WTC11 (cell line): ENCODE measurements around the gene RPS27. TPM values are rescaled to one million over a fixed set of nuclear protein-coding genes. Genes with fewer than 3 reads are reported as not detected.

ENCODE experiments used
- ATAC-seq: fragments of 200-7000 bp; cut with Tn5 transposase; 2 replicates; pipeline ENCODE4 v1.10.0; 2021; ENCODE audit warnings: mild to moderate bottlenecking, moderate library complexity
- CTCF ChIA-PET: fragments of 300-600 bp; sonication (Branson Sonifier 250); formaldehyde crosslinking; loops from one replicate; lab custom pipeline; 2021; ENCODE audit warnings: antibody characterized with exemption; lab: Charles Lee
- POLR2A ChIA-PET: fragments of 350-600 bp; sonication (Branson Sonifier 250); formaldehyde crosslinking; loops from one replicate; lab custom pipeline; 2021; ENCODE audit warnings: antibody characterized with exemption; lab: Charles Lee
- DNase-seq: peaks from one replicate; pipeline ENCODE4 v3.0.0; 2021; ENCODE audit warnings: low spot score
- H3K27ac Mint-ChIP-seq: 2 replicates; pipeline ENCODE4 v1.8.0; 2021; ENCODE audit warnings: mixed read lengths
- H3K27me3 Mint-ChIP-seq: 2 replicates; pipeline ENCODE4 v1.8.0; 2021; ENCODE audit warnings: low read depth, mild to moderate bottlenecking, moderate library complexity, mixed read lengths
- H3K36me3 Mint-ChIP-seq: 2 replicates; pipeline ENCODE4 v1.8.0; 2021; ENCODE audit warnings: mixed read lengths
- H3K4me1 Mint-ChIP-seq: 2 replicates; pipeline ENCODE4 v1.8.0; 2022; ENCODE audit warnings: mixed read lengths
- H3K4me3 Mint-ChIP-seq: 2 replicates; pipeline ENCODE4 v1.8.0; 2021; ENCODE audit warnings: mild to moderate bottlenecking, moderate library complexity, mixed read lengths
- H3K9me3 Mint-ChIP-seq: 2 replicates; pipeline ENCODE4 v1.8.0; 2021; ENCODE audit warnings: mixed read lengths
- ERG ChIP-seq: fragments of 250-450 bp; sonication (Bioruptor Pico); IDR thresholded peaks from 2 replicates; pipeline ENCODE4 v1.8.0; 2021; ENCODE audit warnings: mild to moderate bottlenecking
- GABPB1 ChIP-seq: sonication (generic); formaldehyde crosslinking; IDR thresholded peaks from 2 replicates; pipeline ENCODE4 v1.8.1; 2023; ENCODE audit warnings: mild to moderate bottlenecking, missing genetic modification reagents
- GTF2I ChIP-seq: fragments of 250-450 bp; sonication (Bioruptor Pico); conservative IDR thresholded peaks from 2 replicates; pipeline ENCODE4 v1.4.0; 2021; ENCODE audit warnings: mild to moderate bottlenecking
- HMGXB4 ChIP-seq: sonication (generic); formaldehyde crosslinking; IDR thresholded peaks from 2 replicates; pipeline ENCODE4 v1.8.1; 2023; ENCODE audit warnings: mild to moderate bottlenecking, moderate library complexity, missing genetic modification reagents
- NR2C2 ChIP-seq: sonication (generic); formaldehyde crosslinking; IDR thresholded peaks from 2 replicates; pipeline ENCODE4 v1.8.0; 2022; ENCODE audit warnings: mild to moderate bottlenecking, missing genetic modification reagents
- SMAD4 ChIP-seq: sonication (generic); formaldehyde crosslinking; IDR thresholded peaks from 2 replicates; pipeline ENCODE4 v1.8.0; 2022; ENCODE audit warnings: mild to moderate bottlenecking, missing genetic modification reagents
- STAT6 ChIP-seq: sonication (generic); formaldehyde crosslinking; conservative IDR thresholded peaks from 2 replicates; pipeline ENCODE4 v1.8.1; 2023; ENCODE audit warnings: mild to moderate bottlenecking, low read depth, missing genetic modification reagents, moderate library complexity
- TEAD1 ChIP-seq: sonication (generic); formaldehyde crosslinking; IDR thresholded peaks from 2 replicates; pipeline ENCODE4 v1.8.0; 2022; ENCODE audit warnings: mild to moderate bottlenecking, missing genetic modification reagents
- TEAD4 ChIP-seq: sonication (generic); formaldehyde crosslinking; IDR thresholded peaks from 2 replicates; pipeline ENCODE4 v1.8.0; 2022; ENCODE audit warnings: mild to moderate bottlenecking, missing genetic modification reagents
- ZBTB21 ChIP-seq: sonication (generic); formaldehyde crosslinking; IDR thresholded peaks from 2 replicates; pipeline ENCODE4 v1.8.1; 2023; ENCODE audit warnings: mild to moderate bottlenecking, missing genetic modification reagents, borderline replicate concordance
- ZNF138 ChIP-seq: sonication (generic); formaldehyde crosslinking; conservative IDR thresholded peaks from 2 replicates; pipeline ENCODE4 v1.8.1; 2022; ENCODE audit warnings: mild to moderate bottlenecking, moderate library complexity, missing genetic modification reagents
- ZNF219 ChIP-seq: sonication (generic); formaldehyde crosslinking; IDR thresholded peaks from 2 replicates; pipeline ENCODE4 v1.8.0; 2023; ENCODE audit warnings: missing genetic modification reagents, mild to moderate bottlenecking, borderline replicate concordance
- ZNF263 ChIP-seq: sonication (generic); formaldehyde crosslinking; IDR thresholded peaks from 2 replicates; pipeline ENCODE4 v1.8.1; 2022; ENCODE audit warnings: low read depth, mild to moderate bottlenecking, moderate library complexity, missing genetic modification reagents
- total RNA-seq: library from RNA; stranded (reverse); gene quantifications from 3 replicates; pipeline ENCODE4 v1.2.3, GENCODE V29; 2021
- TF ChIP-seq, protein P1 (sequence below): sonication (generic); formaldehyde crosslinking; IDR thresholded peaks from 2 replicates; pipeline ENCODE4 v1.8.1; 2023; ENCODE audit warnings: mild to moderate bottlenecking, missing genetic modification reagents, moderate library complexity
- TF ChIP-seq, protein P2 (sequence below): sonication (generic); formaldehyde crosslinking; IDR thresholded peaks from 2 replicates; pipeline ENCODE4 v1.8.1; 2022; ENCODE audit warnings: low read depth, missing genetic modification reagents, borderline replicate concordance

Gene RPS27
- total RNA-seq, 1 experiment from 2014 or later: 2,141 TPM

DNA sequence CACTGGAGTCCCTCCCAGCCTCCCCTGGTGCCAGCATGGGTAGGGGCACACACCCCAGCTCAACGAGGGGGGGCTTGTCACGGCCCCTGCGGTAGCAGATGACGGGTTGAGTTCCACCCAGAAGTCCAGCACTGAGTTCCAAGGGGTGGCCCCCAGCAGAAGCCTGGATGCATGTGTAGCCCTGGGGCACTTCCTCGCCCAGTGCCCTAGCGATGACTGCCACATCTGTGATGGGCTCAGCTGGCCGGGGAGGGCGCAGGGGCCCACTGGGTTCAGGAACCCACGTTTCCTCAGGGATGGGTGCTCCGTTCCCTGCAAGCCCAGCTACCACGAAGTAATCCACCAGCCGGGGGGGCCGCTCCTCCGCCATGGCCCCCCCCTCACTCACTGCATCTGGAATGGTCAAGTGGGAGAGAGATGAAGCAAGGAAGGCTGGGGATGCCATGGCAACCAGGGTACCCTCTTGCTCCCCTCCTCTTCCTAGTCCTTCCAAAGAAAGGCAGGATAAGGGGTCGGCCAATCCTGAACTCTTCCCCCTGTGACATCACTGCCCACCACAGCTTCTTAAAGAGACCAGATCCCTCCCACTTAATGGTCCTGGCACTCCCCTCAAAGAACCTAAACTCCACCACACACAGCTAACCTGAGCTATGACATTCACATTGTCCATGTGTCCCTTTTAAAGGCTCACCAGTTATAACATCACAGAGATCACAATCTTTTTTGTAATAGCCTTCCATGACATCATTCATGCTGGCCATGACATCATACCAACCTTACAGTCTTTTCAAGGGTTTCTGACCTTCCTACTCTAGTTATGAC lies 46.3 kb upstream of the RPS27 start (continued):
- TF ChIP-seq, protein P1, sequence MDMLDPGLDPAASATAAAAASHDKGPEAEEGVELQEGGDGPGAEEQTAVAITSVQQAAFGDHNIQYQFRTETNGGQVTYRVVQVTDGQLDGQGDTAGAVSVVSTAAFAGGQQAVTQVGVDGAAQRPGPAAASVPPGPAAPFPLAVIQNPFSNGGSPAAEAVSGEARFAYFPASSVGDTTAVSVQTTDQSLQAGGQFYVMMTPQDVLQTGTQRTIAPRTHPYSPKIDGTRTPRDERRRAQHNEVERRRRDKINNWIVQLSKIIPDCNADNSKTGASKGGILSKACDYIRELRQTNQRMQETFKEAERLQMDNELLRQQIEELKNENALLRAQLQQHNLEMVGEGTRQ: no peak
- TF ChIP-seq HMGXB4 (CRISPR knock-in tag) (no peak), TEAD1 (CRISPR knock-in tag) (no peak), STAT6 (CRISPR knock-in tag) (no peak), ZNF138 (CRISPR knock-in tag) (no peak), NR2C2 (CRISPR knock-in tag) (no peak)

GRCh38 chr1:153944827-153945117 lies 45.8 kb upstream of the RPS27 start:
- Mint-ChIP-seq H3K4me3 (peak overlapping the region; percentile 81; the same call in 1 of the 2 replicates), H3K27me3 (no peaks in the 10 kb centered on the region), H3K27ac (peak overlapping the region; percentile 41; the same call in 1 of the 2 replicates), H3K4me1 (peaks cover 13% of the 10 kb centered on the region), H3K36me3 (peaks cover 21% of the 10 kb centered on the region), H3K9me3 (no peaks in the 10 kb centered on the region)
- ChIA-PET CTCF (interaction anchor here (1.0 to 2.8 kb wide), 4 partner anchors 15 to 147 kb away, joined by 4 to 20 read pairs (median 4); no protein-coding TSS in a partner anchor), POLR2A (interaction anchor here (1.3 kb wide), 1 partner anchor 19 kb away, joined by 4 read pairs; the partner anchor contains the start of gene SLC39A1)
- DNase-seq (no peak), ATAC-seq (no peak)
- TF ChIP-seq ZNF263 (no peak), ZBTB21 (CRISPR knock-in tag) (no peak), GABPB1 (no peak), GTF2I (CRISPR knock-in tag) (no peak), ERG (CRISPR knock-in tag) (no peak), HMGXB4 (CRISPR knock-in tag) (no peak), ZNF219 (CRISPR knock-in tag) (no peak), TEAD4 (CRISPR knock-in tag) (no peak), SMAD4 (no peak)
- TF ChIP-seq, protein P1: no peak
- TF ChIP-seq, protein P2, sequence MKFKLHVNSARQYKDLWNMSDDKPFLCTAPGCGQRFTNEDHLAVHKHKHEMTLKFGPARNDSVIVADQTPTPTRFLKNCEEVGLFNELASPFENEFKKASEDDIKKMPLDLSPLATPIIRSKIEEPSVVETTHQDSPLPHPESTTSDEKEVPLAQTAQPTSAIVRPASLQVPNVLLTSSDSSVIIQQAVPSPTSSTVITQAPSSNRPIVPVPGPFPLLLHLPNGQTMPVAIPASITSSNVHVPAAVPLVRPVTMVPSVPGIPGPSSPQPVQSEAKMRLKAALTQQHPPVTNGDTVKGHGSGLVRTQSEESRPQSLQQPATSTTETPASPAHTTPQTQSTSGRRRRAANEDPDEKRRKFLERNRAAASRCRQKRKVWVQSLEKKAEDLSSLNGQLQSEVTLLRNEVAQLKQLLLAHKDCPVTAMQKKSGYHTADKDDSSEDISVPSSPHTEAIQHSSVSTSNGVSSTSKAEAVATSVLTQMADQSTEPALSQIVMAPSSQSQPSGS (CRISPR knock-in tag): no peak
